ENCODE data around the gene FCN1. TPM values are rescaled to one million over a fixed set of nuclear protein-coding genes. Genes with fewer than 3 reads are reported as not detected.

Gene FCN1
- total RNA-seq, 2 donors from 2014 or later, result not detected

GRCh38 chr9:134925011-134925511 is 7.3 kb upstream of the FCN1 start:
- no peaks in the 10 kb centered on the region for H3K36me3 Mint-ChIP-seq (ENCODE audit: insufficient read depth in 2 of 2)
- no peak for ATAC-seq (replicated peaks in 1 of 2)
- H3K27ac Mint-ChIP-seq, result no peak overlapping the region
- no peak overlapping the region for H3K4me3 Mint-ChIP-seq
- DNase-seq, result no peak
- H3K27me3 Mint-ChIP-seq (ENCODE audit: low read depth), result peaks cover 6% of the 10 kb centered on the region
- H3K9me3 Mint-ChIP-seq, result no peaks in the 10 kb centered on the region
- H3K4me1 Mint-ChIP-seq (ENCODE audit: low read depth), result no peaks in the 10 kb centered on the region

GRCh38 chr9:134923466-134923865 is 5.8 kb upstream of the FCN1 start:
- no peaks in the 10 kb centered on the region for H3K27me3 Mint-ChIP-seq (ENCODE audit: low read depth)
- H3K9me3 Mint-ChIP-seq, result peaks cover 0 to 4% of the 10 kb centered on the region in 2 donors
- H3K4me1 Mint-ChIP-seq (ENCODE audit: low read depth), result no peaks in the 10 kb centered on the region
- ATAC-seq (replicated peaks in 1 of 2) (no peak), DNase-seq (no peak)
- no peak overlapping the region for H3K27ac Mint-ChIP-seq
- no peak overlapping the region for H3K4me3 Mint-ChIP-seq
- H3K36me3 Mint-ChIP-seq (ENCODE audit: insufficient read depth in 2 of 2), result peaks cover 0 to 3% of the 10 kb centered on the region in 2 donors

GRCh38 chr9:134922932-134923240 is 5.2 kb upstream of the FCN1 start:
- Mint-ChIP-seq H3K27me3 (ENCODE audit: low read depth) (no peaks in the 10 kb centered on the region), H3K27ac (no peak overlapping the region), H3K36me3 (ENCODE audit: insufficient read depth in 2 of 2) (peaks cover 0 to 3% of the 10 kb centered on the region in 2 donors), H3K4me1 (ENCODE audit: low read depth) (no peaks in the 10 kb centered on the region), H3K4me3 (no peak overlapping the region), H3K9me3 (peaks cover 0 to 4% of the 10 kb centered on the region in 2 donors)
- ATAC-seq (replicated peaks in 1 of 2) (no peak), DNase-seq (no peak)

GRCh38 chr9:134922066-134922931 is 4.6 kb upstream of the FCN1 start:
- no peak overlapping the region for H3K27ac Mint-ChIP-seq
- H3K4me3 Mint-ChIP-seq, result no peak overlapping the region
- no peaks in the 10 kb centered on the region for H3K4me1 Mint-ChIP-seq (ENCODE audit: low read depth)
- H3K27me3 Mint-ChIP-seq (ENCODE audit: low read depth), result no peaks in the 10 kb centered on the region
- H3K9me3 Mint-ChIP-seq, result peaks cover 0 to 4% of the 10 kb centered on the region in 2 donors
- peaks cover 0 to 3% of the 10 kb centered on the region in 2 donors for H3K36me3 Mint-ChIP-seq (ENCODE audit: insufficient read depth in 2 of 2)
- ATAC-seq (replicated peaks in 1 of 2) (no peak), DNase-seq (no peak)

GRCh38 chr9:134919303-134919702 is 1.6 kb upstream of the FCN1 start:
- ATAC-seq (replicated peaks in 1 of 2), result no peak
- Mint-ChIP-seq H3K36me3 (ENCODE audit: insufficient read depth in 2 of 2) (peaks cover 0 to 3% of the 10 kb centered on the region in 2 donors), H3K4me1 (ENCODE audit: low read depth) (no peaks in the 10 kb centered on the region)

GRCh38 chr9:134918646-134919045 is 934 bp upstream of the FCN1 start:
- Mint-ChIP-seq H3K36me3 (ENCODE audit: insufficient read depth in 2 of 2) (peaks cover 0 to 3% of the 10 kb centered on the region in 2 donors), H3K4me1 (ENCODE audit: low read depth) (no peaks in the 10 kb centered on the region), H3K9me3 (peaks cover 0 to 4% of the 10 kb centered on the region in 2 donors), H3K27me3 (ENCODE audit: low read depth) (no peaks in the 10 kb centered on the region), H3K27ac (no peak overlapping the region), H3K4me3 (no peak overlapping the region)
- DNase-seq (no peak), ATAC-seq (replicated peaks in 1 of 2) (no peak)

More at GRCh38 chr9:134919303-134919702, 1.6 kb upstream of the FCN1 start:
- DNase-seq, result no peak
- Mint-ChIP-seq H3K27ac (no peak overlapping the region), H3K9me3 (peaks cover 0 to 4% of the 10 kb centered on the region in 2 donors), H3K4me3 (no peak overlapping the region), H3K27me3 (ENCODE audit: low read depth) (no peaks in the 10 kb centered on the region)

GRCh38 chr9:134916161-134916665 is 1.5 kb downstream of the FCN1 start:
- H3K36me3 Mint-ChIP-seq (ENCODE audit: insufficient read depth in 2 of 2), result peaks cover 0 to 3% of the 10 kb centered on the region in 2 donors
- no peaks in the 10 kb centered on the region for H3K4me1 Mint-ChIP-seq (ENCODE audit: low read depth)
- H3K27me3 Mint-ChIP-seq (ENCODE audit: low read depth), result no peaks in the 10 kb centered on the region
- H3K9me3 Mint-ChIP-seq, result peaks cover 0 to 4% of the 10 kb centered on the region in 2 donors
- H3K27ac Mint-ChIP-seq, result no peak overlapping the region
- no peak for DNase-seq
- H3K4me3 Mint-ChIP-seq, result no peak overlapping the region
- no peak for ATAC-seq (replicated peaks in 1 of 2)

- no peak overlapping the region for H3K4me3 Mint-ChIP-seq
- ATAC-seq (replicated peaks in 1 of 2) (no peak), DNase-seq (no peak)
- H3K36me3 Mint-ChIP-seq (ENCODE audit: insufficient read depth in 2 of 2), result peaks cover 0 to 3% of the 10 kb centered on the region in 2 donors
- no peak overlapping the region for H3K27ac Mint-ChIP-seq
- no peaks in the 10 kb centered on the region for H3K4me1 Mint-ChIP-seq (ENCODE audit: low read depth)
- peaks cover 8% of the 10 kb centered on the region for H3K27me3 Mint-ChIP-seq (ENCODE audit: low read depth)
- H3K9me3 Mint-ChIP-seq, result peaks cover 0 to 4% of the 10 kb centered on the region in 2 donors
These were observed 2.4 kb downstream of the FCN1 start for GRCh38 chr9:134915046-134915985.

- H3K4me3 Mint-ChIP-seq, result no peak overlapping the region
- DNase-seq (no peak), ATAC-seq (replicated peaks in 1 of 2) (no peak)
- no peak overlapping the region for H3K27ac Mint-ChIP-seq
- peaks cover 8% of the 10 kb centered on the region for H3K27me3 Mint-ChIP-seq (ENCODE audit: low read depth)
- no peaks in the 10 kb centered on the region for H3K36me3 Mint-ChIP-seq (ENCODE audit: insufficient read depth in 2 of 2)
- no peaks in the 10 kb centered on the region for H3K4me1 Mint-ChIP-seq (ENCODE audit: low read depth)
- H3K9me3 Mint-ChIP-seq, result peaks cover 0 to 1% of the 10 kb centered on the region in 2 donors
These were observed 3.2 kb downstream of the FCN1 start for GRCh38 chr9:134914501-134914834.

- Mint-ChIP-seq H3K4me3 (no peak overlapping the region), H3K27ac (no peak overlapping the region), H3K9me3 (peaks cover 0 to under 1% of the 10 kb centered on the region in 2 donors), H3K27me3 (ENCODE audit: low read depth) (peaks cover 8% of the 10 kb centered on the region), H3K4me1 (ENCODE audit: low read depth) (no peaks in the 10 kb centered on the region), H3K36me3 (ENCODE audit: insufficient read depth in 2 of 2) (no peaks in the 10 kb centered on the region)
- DNase-seq, result no peak
- ATAC-seq (replicated peaks in 1 of 2), result no peak
These were observed 3.8 kb downstream of the FCN1 start for GRCh38 chr9:134913713-134914500.

- Mint-ChIP-seq H3K9me3 (no peaks in the 10 kb centered on the region), H3K27me3 (ENCODE audit: low read depth) (peaks cover 8% of the 10 kb centered on the region), H3K4me3 (no peak overlapping the region), H3K4me1 (ENCODE audit: low read depth) (no peaks in the 10 kb centered on the region), H3K27ac (no peak overlapping the region), H3K36me3 (ENCODE audit: insufficient read depth in 2 of 2) (no peaks in the 10 kb centered on the region)
- no peak for DNase-seq
- ATAC-seq (replicated peaks in 1 of 2), result no peak
These were observed 4.5 kb downstream of the FCN1 start for GRCh38 chr9:134913041-134913712.

Measured in activated T-cell treated with anti-CD3 and anti-CD28 coated beads, Interleukin-2, amount 50 U/mL, for 72 hours (primary cell).